HEK293 (cell line): ENCODE measurements around the gene INO80E.

Source experiments
- ATF2 ChIP-seq: fragments of 450-650 bp; formaldehyde crosslinking; IDR thresholded peaks from 2 replicates; pipeline ENCODE4 v1.5.1; 2016; ENCODE audit warnings: missing biosample characterization, missing genetic modification characterization, low read depth
- CTCF ChIP-seq: fragments of 450-650 bp; formaldehyde crosslinking; IDR thresholded peaks from 2 replicates; pipeline ENCODE4 v1.5.1; 2016; ENCODE audit warnings: missing biosample characterization, missing genetic modification characterization
- HOXC10 ChIP-seq: sonication (generic); formaldehyde crosslinking; IDR thresholded peaks from 2 replicates; pipeline ENCODE4 v1.8.1; 2023; ENCODE audit warnings: mild to moderate bottlenecking, missing genetic modification reagents
- OVOL3 ChIP-seq: fragments of 450-650 bp; formaldehyde crosslinking; IDR thresholded peaks from 2 replicates; pipeline ENCODE4 v1.5.1; 2016; ENCODE audit warnings: missing biosample characterization, missing genetic modification characterization
- SETDB1 ChIP-seq: IDR thresholded peaks from one replicate; pipeline ENCODE4 v1.6.1; 2017; ENCODE audit warnings: mild to moderate bottlenecking, low read length, moderate library complexity, mixed read lengths; ENCODE audit not compliant: insufficient read length
- TCF7L2 ChIP-seq: IDR thresholded peaks from 2 replicates; pipeline ENCODE4 v1.6.1; 2011; ENCODE audit warnings: low read depth, mild to moderate bottlenecking, inconsistent platforms, low read length, moderate library complexity, borderline replicate concordance
- TSHZ1 ChIP-seq: fragments of 450-650 bp; formaldehyde crosslinking; IDR thresholded peaks from 2 replicates; pipeline ENCODE4 v1.5.1; 2016; ENCODE audit warnings: missing biosample characterization, missing genetic modification characterization, borderline replicate concordance
- ZBTB17 ChIP-seq: fragments of 450-650 bp; formaldehyde crosslinking; IDR thresholded peaks from 2 replicates; pipeline ENCODE4 v1.5.1; 2016; ENCODE audit warnings: missing biosample characterization, missing genetic modification characterization
- ZNF148 ChIP-seq: fragments of 450-650 bp; formaldehyde crosslinking; IDR thresholded peaks from 2 replicates; pipeline ENCODE4 v1.5.0; 2017; ENCODE audit warnings: missing biosample characterization, missing genetic modification characterization, borderline replicate concordance
- ZNF266 ChIP-seq: fragments of 450-650 bp; formaldehyde crosslinking; IDR thresholded peaks from 2 replicates; pipeline ENCODE4 v1.5.1; 2016; ENCODE audit warnings: missing biosample characterization, missing genetic modification characterization, low read depth
- ZNF302 ChIP-seq: fragments of 450-650 bp; formaldehyde crosslinking; IDR thresholded peaks from 2 replicates; pipeline ENCODE4 v1.5.1; 2016; ENCODE audit warnings: missing biosample characterization, missing genetic modification characterization, low read depth
- ZNF37A ChIP-seq: fragments of 450-650 bp; IDR thresholded peaks from 2 replicates; pipeline ENCODE4 v1.5.1; 2018; ENCODE audit warnings: missing biosample characterization, missing genetic modification characterization
- ZNF398 ChIP-seq: fragments of 450-650 bp; formaldehyde crosslinking; IDR thresholded peaks from 2 replicates; pipeline ENCODE4 v1.5.1; 2017; ENCODE audit warnings: missing biosample characterization, missing genetic modification characterization
- ZNF404 ChIP-seq: fragments of 450-650 bp; formaldehyde crosslinking; IDR thresholded peaks from 2 replicates; pipeline ENCODE4 v1.5.1; 2017; ENCODE audit warnings: missing biosample characterization, missing genetic modification characterization
- ZNF423 ChIP-seq: fragments of 450-650 bp; formaldehyde crosslinking; IDR thresholded peaks from 2 replicates; pipeline ENCODE4 v1.5.1; 2016; ENCODE audit warnings: missing biosample characterization, missing genetic modification characterization
- ZNF449 ChIP-seq: fragments of 450-650 bp; formaldehyde crosslinking; IDR thresholded peaks from 2 replicates; pipeline ENCODE4 v1.5.1; 2017; ENCODE audit warnings: missing biosample characterization, mild to moderate bottlenecking, missing genetic modification characterization, moderate library complexity
- ZNF488 ChIP-seq: fragments of 450-650 bp; formaldehyde crosslinking; IDR thresholded peaks from 2 replicates; pipeline ENCODE4 v1.5.1; 2016; ENCODE audit warnings: missing biosample characterization, missing genetic modification characterization
- ZNF529 ChIP-seq: fragments of 450-650 bp; formaldehyde crosslinking; IDR thresholded peaks from 2 replicates; pipeline ENCODE4 v1.5.1; 2017; ENCODE audit warnings: missing genetic modification characterization, missing biosample characterization; ENCODE audit not compliant: insufficient replicate concordance
- ZNF555 ChIP-seq: fragments of 450-650 bp; formaldehyde crosslinking; conservative IDR thresholded peaks from 2 replicates; pipeline ENCODE4 v1.5.1; 2017; ENCODE audit warnings: missing biosample characterization, mild to moderate bottlenecking, missing genetic modification characterization, inconsistent platforms
- ZNF558 ChIP-seq: fragments of 450-650 bp; formaldehyde crosslinking; IDR thresholded peaks from 2 replicates; pipeline ENCODE4 v1.5.1; 2016; ENCODE audit warnings: missing biosample characterization, missing genetic modification characterization
- ZNF621 ChIP-seq: fragments of 450-650 bp; formaldehyde crosslinking; IDR thresholded peaks from 2 replicates; pipeline ENCODE4 v1.5.1; 2017; ENCODE audit warnings: missing biosample characterization, missing genetic modification characterization
- ZNF624 ChIP-seq: fragments of 450-650 bp; formaldehyde crosslinking; IDR thresholded peaks from 2 replicates; pipeline ENCODE4 v1.5.1; 2017; ENCODE audit warnings: missing biosample characterization, missing genetic modification characterization
- ZNF704 ChIP-seq: fragments of 450-650 bp; formaldehyde crosslinking; IDR thresholded peaks from 2 replicates; pipeline ENCODE4 v1.5.1; 2016; ENCODE audit warnings: missing biosample characterization, missing genetic modification characterization
- ZSCAN16 ChIP-seq: fragments of 450-650 bp; formaldehyde crosslinking; IDR thresholded peaks from 2 replicates; pipeline ENCODE4 v1.5.1; 2016; ENCODE audit warnings: missing biosample characterization, missing genetic modification characterization
- ZXDB ChIP-seq: fragments of 450-650 bp; formaldehyde crosslinking; IDR thresholded peaks from 2 replicates; pipeline ENCODE4 v1.5.1; 2016; ENCODE audit warnings: missing biosample characterization, missing genetic modification characterization

The INO80E gene

GRCh38 chr16:29995324-29995910 is 624 bp upstream of the INO80E start, which contains the start of gene HIRIP3 (continued):
- no peak for TF ChIP-seq ZNF704
- peak; percentile 1; the same call in 1 of the 2 replicates for TF ChIP-seq ZNF404 (tag by site-specific recombination)
- no peak for TF ChIP-seq ZNF558
- TF ChIP-seq ZNF266 (tag by site-specific recombination), result no peak
- TF ChIP-seq ZNF488 (tag by site-specific recombination), result no peak
- TF ChIP-seq TSHZ1 (tag by site-specific recombination), result peak; percentile 86
- no peak for TF ChIP-seq ATF2 (tag by site-specific recombination)
- peak; percentile 22; the same call in 1 of the 2 replicates for TF ChIP-seq ZNF449 (tag by site-specific recombination)
- TF ChIP-seq HOXC10, result no peak
- no peak for TF ChIP-seq ZNF624 (tag by site-specific recombination)
- no peak for TF ChIP-seq ZNF148
- TF ChIP-seq ZNF37A (tag by site-specific recombination), result no peak
- TF ChIP-seq ZNF529 (tag by site-specific recombination), result no peak
- peak; percentile 69 for TF ChIP-seq ZBTB17 (tag by site-specific recombination)
- peak; percentile 7; the same call in 1 of the 2 replicates for TF ChIP-seq OVOL3 (tag by site-specific recombination)
- TF ChIP-seq CTCF (tag by site-specific recombination), result no peak
- no peak for TF ChIP-seq SETDB1
- peak; percentile 95 for TF ChIP-seq ZXDB (tag by site-specific recombination)
- TF ChIP-seq ZNF621 (tag by site-specific recombination), result no peak
- no peak for TF ChIP-seq ZNF423 (tag by site-specific recombination)
- TF ChIP-seq ZSCAN16 (tag by site-specific recombination), result peak; percentile 51; the same call in 1 of the 2 replicates
- TF ChIP-seq TCF7L2, result no peak
- no peak for TF ChIP-seq ZNF302 (tag by site-specific recombination)
- TF ChIP-seq ZNF398 (tag by site-specific recombination), result peak; percentile 66
- no peak for TF ChIP-seq ZNF555
